GM20000 (cell line): ENCODE data around the gene ZNF784.

Source experiments
- DNase-seq: peaks from one replicate; pipeline ENCODE4 v3.0.0; 2012; ENCODE audit warnings: low spot score
- TF ChIP-seq, protein P1 (sequence below): IDR thresholded peaks from 2 replicates; pipeline ENCODE4 v1.5.1; 2012; ENCODE audit warnings: mild to moderate bottlenecking, control low read depth; ENCODE audit errors: extremely low read depth, missing control alignments

The ZNF784 gene

DNA sequence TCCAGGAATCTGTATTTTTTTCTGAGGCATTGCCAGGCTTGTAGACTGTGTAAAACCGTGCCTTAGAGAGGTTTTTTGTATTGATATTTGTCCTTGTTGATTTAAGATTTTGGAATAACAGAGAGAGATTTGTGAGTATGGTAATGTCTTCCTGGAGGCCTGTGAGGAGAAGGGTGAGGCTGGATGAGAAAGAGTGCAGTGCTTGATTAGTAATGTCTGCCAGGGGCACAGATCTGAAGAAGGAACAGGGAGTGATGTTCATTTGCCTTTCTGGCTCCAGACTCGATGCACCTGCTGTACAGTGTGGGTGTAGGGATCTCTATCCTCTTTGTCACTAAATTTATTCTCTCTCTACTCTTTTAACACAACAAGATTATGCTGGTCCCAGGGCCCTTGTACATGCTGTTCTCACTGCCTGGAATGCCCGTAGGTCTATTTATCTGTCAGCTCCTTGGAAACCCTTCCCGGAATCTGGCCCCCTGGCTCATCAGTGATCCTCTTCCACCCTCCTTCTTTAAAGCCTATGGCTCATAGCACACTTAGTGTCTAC is 29.3 kb downstream of the ZNF784 start:
- no peak for DNase-seq
- TF ChIP-seq, protein P1, sequence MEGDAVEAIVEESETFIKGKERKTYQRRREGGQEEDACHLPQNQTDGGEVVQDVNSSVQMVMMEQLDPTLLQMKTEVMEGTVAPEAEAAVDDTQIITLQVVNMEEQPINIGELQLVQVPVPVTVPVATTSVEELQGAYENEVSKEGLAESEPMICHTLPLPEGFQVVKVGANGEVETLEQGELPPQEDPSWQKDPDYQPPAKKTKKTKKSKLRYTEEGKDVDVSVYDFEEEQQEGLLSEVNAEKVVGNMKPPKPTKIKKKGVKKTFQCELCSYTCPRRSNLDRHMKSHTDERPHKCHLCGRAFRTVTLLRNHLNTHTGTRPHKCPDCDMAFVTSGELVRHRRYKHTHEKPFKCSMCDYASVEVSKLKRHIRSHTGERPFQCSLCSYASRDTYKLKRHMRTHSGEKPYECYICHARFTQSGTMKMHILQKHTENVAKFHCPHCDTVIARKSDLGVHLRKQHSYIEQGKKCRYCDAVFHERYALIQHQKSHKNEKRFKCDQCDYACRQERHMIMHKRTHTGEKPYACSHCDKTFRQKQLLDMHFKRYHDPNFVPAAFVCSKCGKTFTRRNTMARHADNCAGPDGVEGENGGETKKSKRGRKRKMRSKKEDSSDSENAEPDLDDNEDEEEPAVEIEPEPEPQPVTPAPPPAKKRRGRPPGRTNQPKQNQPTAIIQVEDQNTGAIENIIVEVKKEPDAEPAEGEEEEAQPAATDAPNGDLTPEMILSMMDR: no peak

DNA sequence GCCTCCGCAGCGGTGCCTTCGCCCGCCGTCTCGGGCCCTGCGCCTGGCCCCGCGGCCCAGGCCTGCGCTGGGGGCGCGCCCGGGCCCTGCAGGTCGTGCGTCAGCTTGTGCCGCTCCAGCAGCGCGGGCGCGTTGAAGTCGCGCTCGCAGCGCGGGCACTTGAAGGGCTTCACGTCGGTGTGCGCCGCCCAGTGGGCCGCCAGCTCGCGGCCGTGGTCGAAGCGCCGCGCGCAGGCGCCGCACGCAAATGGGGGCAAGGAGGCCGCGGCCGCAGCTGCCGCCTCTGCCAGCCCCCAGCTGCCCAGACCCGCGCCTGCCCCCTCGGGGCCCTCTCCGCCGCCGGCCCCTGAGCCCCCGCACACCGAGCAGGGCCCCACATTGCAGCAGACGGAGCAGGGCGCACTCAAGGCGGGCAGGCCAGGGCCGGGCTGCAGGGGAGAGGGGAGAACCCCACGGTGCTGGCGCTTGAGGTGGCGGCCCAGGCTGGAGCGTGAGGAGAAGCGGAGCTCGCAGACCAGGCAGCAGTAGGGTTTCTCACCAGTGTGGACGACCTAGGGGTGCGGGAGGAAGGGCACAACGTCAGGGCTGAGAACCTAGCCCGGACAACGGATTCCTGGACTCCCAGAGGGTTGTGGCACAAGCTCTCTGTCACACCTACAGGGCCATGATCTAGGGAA is 31.1 kb downstream of the ZNF784 start:
- no peak for DNase-seq
- TF ChIP-seq, protein P1: no peak

DNA sequence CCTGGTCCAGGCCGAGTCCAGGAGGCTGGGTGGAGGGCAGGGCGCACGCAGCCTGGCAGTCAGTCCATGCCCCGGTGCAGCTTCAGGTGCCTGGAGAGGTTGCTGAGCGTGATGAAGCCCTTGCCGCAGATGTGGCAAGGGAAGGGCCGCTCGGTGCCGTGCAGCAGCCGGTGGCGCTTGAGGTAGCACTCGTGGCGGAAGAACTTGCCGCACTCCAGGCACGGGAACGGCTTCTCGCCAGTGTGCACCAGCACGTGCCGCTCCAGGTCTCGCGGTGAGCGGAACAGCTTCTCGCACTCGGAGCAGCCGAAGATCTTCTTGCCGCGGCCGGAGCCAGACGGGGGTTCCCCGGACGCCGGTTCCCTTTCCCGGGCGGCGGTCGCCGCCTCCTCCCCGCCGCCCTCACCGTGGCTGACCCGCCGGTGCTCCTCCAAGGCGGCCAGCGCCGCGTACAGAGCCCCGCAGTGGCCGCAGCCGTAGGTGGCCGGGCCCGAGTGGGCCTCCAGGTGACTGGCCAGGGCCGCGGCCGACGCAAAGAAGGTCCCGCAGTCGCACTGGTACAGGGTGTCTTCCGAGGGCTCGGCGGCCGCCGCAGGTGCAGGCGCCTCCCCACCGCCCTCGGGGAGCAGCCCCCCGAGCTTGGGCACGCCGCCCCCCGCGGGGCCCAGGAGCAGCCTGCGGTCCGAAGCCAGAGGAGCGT is 31.8 kb downstream of the ZNF784 start:
- TF ChIP-seq, protein P1: no peak
- DNase-seq: no peak

DNA sequence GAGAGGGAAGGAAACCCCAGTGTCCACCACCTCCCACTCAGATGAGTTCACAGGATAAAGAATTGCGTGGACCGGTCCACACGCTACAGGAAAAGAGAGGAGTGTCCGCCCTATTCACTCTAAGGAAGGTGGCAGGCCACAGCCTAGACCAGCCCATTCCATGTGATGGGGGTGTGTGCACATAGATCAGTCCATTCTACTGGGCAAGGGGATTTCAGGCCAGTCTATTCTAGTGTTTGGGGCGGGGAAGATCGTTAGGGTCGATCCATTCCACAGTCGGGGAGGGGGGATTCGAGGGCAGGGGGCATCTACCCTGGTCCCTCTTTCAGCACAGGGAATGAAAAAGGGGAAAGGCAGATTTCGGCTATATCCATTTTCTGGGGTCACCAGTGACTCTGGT is 32.8 kb downstream of the ZNF784 start:
- TF ChIP-seq, protein P1: no peak
- DNase-seq: no peak

DNA sequence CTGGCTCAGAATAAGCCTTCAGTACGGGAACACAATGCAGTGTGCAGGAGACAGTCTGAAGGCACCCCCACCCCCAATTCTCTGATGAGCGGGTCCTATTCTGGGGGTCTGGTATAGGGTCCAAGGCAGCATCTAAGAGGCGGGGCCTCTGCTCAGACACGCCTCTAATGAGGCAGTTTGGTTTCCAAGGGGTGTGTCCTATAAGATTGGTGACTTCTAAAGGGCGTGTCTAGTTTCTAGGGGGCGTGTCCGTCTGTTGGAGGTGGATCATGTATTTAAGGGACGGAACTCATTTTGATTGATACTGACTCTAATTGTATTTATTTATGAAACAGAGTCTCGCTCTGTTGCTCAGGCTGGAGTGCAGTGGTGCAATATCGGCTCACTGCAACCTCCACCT is 33.7 kb downstream of the ZNF784 start:
- TF ChIP-seq, protein P1: no peak
- no peak for DNase-seq

DNA sequence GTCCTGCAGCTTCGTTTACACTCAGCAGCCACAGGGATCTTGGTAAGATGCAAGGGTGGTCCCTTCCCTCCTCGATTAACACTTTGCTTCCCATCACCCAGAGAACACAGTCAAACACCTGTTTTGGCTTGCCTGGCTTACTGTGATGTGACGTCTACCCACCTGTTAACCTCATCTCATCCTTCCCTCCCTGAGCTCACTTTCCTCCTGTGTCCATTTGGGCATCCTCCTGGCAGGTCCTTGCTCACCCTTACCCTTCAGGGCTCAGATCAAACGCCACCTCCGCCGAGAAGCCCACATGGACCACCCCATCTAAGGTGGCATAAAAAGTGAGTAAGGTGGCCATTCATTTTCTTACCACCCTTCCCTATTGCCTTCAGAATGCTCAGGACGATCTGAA is 34.3 kb downstream of the ZNF784 start:
- TF ChIP-seq, protein P1: no peak
- DNase-seq: no peak

DNA sequence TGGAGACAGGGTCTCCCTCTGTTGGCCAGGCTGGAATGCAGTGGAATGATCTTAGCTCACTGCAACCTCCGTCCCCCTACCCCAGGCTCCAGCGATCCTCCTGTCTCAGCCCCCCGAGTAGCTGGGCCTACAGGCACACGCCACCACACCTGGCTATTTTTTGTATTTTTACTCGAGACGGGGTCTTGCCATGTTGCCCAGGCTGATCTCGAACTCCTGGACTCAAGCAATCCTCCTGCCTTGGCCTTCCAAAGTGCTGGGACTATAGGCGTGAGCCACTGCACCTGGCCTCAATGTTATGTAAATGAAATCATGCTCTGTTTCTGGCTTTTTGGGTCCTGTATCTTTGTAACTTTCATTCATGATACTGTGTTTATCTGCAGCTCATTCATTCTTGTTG is 35.6 kb downstream of the ZNF784 start:
- no peak for DNase-seq
- TF ChIP-seq, protein P1: no peak
